Jurkat, Clone E6-1 (cell line): ENCODE results near the gene CCDC121.
A peak's percentile ranks its signal among the peaks of the same experiment; 100 is the strongest.
"Not testable (repeated sequence)": the region's sequence is repeated elsewhere in the genome, so short reads cannot be mapped to it uniquely, and the experiment has no call there.

Experiments used
- DNase-seq: peaks from one replicate; pipeline ENCODE4 v3.0.0-alpha.2; 2011; ENCODE audit warnings: low read depth, low spot score
- H3K4me3 ChIP-seq: 2 replicates; pipeline ENCODE4 v1.5.1; 2011; ENCODE audit warnings: mild to moderate bottlenecking, low read length, control low read depth, moderate library complexity

CCDC121 gene

DNA sequence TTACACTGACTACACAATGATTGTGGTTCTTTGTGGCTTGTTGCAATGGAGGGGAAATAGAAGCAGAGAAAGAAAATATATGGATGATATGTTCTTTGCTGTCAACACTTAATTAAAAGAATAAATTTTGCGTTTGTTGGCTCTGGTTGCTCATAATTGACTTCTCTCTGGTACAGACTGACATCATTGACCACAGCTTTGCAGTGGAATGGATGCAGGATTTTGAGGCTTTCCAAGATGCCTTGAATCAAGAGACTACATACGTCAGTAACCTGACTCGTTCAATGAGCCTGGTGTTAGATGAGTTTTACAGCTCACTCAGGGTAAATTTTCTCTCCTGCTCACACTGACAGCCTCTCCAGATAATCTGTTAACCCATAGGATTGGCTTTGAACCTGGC lies 9.9 kb upstream of the CCDC121 start:
- no peak for DNase-seq
- no peak overlapping the region for H3K4me3 ChIP-seq

DNA sequence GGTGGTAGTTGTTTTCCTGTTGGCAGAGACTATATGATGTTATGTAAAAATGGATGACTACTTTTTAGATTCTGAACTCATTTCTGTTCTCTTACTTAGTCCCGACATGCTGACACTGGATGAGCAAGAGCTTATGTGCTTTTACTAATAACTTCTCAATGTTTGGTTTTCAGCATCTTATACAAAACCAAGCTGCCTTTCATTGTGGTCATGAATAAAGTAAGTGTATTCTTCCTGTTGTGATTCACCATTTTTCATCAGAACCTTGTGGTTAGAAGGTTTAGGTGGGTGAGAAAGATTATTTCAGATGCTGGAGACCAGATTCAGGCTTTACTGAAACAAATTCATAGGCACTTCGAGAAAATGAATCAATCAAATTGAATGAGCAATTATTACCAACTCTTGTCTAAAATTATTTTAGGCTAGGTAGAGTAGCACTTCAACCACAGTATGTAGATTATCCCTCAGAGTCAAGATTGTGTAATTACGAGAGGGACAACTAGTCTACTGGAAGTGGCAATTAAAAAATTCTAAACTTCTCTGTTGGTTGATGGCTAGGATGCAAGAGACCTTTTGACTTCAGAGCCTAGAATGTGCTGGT lies 9.3 kb upstream of the CCDC121 start:
- no peak for DNase-seq
- no peak overlapping the region for H3K4me3 ChIP-seq

DNA sequence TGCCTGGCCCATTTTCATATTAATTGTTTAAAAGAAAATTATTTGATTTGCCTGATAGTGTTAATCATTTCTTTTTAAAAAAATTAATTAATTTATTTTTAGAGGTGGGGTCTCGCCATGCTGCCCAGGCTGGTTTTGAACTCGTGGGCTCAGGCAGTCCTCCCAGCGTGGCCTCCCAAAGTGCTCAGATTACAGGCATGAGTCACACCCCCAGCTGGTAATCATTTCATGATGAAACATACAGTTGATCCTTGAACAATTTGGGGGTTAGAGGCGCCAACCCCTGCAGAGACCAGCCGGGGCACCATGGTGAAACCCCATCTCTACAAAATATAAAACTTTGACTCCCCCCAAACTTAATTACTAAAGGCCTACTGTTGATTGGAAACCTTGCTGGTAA lies 8.0 kb upstream of the CCDC121 start:
- H3K4me3 ChIP-seq = no peak overlapping the region
- no peak for DNase-seq

DNA sequence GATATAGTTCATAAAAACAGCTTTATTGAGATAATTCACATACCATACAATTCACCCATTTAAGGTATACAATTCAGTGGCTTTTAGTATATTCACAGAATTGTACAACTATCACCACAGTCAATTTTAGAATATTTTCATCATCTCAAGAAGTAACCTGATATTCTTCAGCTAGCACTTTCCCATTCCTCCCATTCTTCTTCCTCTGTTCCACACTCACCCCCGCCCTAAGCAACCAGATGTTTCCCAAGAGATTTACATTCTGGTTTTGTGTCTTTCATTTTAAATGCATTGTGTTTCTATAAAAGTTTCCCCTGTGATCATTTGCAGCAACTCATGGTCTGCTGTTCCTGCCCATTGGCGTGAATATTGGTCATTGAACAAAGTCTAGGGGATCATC lies 5.5 kb upstream of the CCDC121 start:
- no peak overlapping the region for H3K4me3 ChIP-seq
- DNase-seq = no peak

DNA sequence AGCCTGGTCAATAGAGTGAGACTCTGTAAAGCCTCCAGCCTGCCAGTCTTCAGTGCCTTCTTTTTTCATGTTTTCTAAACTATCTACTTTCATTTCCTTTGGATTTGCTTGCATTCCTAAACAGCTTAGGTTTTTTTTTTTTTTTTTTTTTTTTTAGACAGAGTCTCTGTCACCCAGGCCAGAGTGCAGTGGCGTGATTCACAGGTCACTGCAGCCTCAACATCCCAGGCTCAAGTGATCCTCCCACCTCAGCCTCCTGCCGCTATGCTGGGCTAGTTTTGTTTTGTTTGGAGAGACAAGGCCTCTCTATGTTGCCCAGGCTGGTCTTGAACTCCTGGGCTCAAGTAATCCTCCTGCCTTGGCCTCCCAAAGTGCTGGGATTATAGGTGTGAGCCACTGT lies 1.4 kb upstream of the CCDC121 start:
- not testable (repeated sequence) for DNase-seq, H3K4me3 ChIP-seq

DNA sequence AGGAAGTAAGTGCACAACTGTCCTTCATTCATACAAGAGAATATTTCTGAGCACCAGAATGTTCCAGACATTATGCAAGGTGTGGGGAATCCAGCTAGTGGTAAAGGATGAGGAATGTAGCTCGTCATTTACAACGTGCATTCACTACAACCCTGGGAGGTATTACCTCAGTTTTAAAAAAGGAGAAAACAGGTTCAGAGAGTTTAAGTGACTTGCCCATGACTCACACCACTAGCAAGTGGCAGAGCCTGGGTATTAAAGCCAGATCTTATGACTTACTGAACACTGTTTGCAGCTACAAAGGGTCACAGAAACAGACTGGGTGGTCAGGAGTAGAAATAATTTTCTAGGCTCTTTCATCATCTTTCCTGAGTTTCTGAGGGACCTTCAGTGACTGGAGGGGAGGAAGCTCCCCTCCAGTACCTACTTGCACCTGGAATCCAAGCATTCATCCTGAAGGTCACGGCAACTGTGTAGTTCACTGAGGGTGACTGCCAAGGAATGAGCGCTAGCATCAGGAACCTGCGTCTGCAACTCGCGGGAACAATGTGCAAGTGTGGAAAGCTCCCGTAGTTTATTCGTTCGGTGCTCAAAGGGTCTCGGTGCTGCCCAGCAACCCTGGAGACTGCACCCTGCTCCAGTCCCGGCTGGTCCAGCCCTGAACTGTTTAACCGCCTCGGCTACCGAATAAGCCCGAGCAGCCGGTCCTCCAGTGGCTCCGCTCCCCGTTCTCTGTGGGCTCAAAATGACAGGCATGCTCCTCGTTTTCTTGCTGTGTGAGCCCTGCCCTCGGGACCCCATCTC lies 647 bp downstream of the CCDC121 start:
- H3K4me3 ChIP-seq = peak overlapping the region; percentile 92
- DNase-seq = no peak

DNA sequence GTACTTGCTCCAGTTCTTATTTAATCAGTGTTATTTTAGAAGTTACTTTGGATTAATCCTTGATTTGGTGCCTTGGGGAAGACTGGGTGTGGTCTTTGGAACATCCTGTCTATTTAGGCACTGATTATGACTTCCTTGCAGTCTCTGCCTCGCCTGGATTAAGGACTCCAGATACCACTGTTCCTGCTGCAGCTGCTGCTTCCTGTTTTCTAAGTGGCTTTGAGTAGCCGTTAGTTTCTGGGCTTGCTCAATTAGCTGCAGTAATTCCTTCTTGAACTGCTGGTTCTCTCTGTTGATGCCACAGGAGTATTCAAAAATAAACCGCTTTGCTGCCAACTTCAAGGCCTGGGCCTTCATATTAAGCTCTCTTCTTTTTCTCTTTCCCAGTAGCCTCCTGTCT lies 1.9 kb downstream of the CCDC121 start:
- peak; percentile 37 for DNase-seq
- not testable (repeated sequence) for H3K4me3 ChIP-seq

DNA sequence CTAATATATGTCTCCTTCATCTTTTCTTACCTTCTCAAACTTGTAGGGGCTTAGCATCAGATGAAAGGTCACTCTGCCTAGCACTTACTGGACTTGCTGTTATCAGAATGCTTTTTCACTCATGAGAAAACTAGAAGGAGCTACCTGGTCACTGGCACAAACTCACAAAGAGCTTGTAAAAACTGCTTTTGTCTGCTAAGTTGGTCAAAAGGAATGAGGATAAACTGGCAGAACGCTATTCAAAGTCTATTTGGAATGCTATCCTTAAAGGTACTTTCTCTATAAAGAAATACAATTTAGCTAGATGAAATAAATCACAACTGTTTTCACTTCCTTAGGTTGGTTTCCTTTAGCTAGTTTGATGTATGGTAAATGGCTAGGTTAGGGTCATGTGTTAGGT lies 2.5 kb downstream of the CCDC121 start:
- not testable (repeated sequence) for H3K4me3 ChIP-seq, DNase-seq

DNA sequence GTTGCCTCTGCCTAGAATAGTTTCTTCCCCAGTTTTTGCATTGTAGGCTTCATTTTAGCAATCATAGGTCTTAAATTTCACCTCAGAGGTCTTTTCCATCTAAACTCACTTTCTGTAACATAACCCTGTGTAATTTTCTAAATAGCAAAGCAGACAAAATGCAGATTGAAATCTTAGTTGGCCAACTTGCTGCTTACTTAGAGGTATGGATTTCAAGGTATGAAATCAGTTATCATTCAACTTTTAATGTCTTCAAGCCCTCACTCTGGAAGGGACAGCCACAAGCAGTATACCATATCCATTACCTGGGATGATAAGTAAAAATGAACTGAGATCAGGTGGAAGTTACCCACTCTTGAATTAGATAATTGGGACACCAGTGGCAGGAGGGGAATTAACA lies 3.9 kb downstream of the CCDC121 start:
- no peak overlapping the region for H3K4me3 ChIP-seq
- no peak for DNase-seq

DNA sequence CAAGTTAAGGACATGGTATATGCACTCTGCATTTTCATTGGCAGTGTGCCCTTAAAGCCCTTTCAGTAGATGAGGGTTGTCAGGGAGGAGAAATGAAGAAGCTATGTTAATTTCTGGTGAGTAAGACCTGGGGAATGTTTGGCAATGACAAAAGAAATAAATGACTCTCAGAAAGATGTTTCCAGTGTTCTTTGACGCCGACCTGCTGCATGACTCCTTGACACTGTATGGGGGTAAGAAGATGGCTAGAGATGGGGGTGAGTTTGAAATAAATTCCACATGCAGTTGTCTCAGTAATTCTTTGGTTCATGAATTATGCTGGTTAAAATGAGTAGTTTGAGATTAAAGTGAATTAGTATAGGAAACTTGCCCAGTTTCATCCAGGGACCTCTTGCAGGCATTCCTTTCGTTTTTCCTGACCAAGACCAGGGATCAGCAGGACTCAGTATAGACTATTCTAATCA lies 5.9 kb downstream of the CCDC121 start:
- DNase-seq = no peak
- H3K4me3 ChIP-seq = no peak overlapping the region

DNA sequence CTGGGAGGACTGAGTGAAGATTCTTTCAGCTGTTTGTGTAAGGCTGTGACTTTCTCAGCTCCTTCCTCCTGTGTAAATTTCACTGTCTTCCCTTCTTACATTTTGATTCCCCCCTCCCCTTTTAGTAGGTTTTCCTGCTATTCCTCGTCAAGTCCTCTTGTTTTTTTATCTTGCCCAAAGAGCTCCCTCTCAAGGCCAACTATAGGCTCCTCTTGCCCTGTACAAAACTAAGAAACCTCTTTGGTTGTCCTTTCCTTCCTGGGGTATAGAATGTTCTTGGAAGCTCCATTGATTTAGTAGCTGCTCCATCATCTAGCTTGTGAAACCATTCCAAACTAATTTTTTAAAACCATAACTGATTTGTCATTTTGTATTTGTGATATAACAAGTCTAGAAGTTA lies 7.3 kb downstream of the CCDC121 start:
- DNase-seq = no peak
- H3K4me3 ChIP-seq = no peak overlapping the region

DNA sequence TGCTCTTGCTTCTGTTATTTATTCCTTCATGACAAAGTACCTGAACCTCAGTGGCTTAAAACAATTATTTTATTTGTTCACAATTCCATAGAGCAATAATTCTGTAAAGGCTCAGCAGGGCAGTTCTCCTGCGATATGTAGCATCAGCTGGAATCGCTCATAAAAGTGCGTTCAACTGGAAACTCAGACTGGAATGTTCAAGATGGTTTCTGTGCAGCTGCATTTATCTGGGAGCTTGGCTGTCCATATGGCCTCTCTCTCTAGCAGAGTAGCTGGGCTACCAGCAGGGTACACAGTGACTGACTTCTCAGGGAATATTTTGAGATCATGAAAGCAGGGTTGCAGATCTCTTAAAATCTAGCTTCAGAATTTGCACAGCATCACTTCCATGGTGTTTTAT lies 13.5 kb downstream of the CCDC121 start:
- no peak for DNase-seq
- H3K4me3 ChIP-seq = no peak overlapping the region

DNA sequence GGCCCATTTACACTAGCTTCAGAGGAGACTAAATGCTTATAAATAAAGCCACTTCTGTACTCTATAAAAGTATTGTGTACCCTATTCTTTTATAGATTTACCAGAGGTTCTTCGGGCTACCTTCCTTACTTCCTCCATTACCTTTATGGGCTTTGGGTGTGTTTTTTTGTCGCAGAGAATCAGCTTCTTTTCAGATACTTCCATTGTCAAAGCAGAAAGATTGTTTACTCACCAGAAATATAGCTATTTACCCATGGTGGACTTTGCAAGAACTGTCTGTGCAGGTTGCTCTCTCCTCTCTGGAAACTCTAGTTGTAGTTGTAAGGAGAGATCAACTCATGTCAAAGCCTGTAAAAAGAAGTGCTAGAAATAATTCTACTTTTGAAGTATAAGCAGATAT lies 14.8 kb downstream of the CCDC121 start:
- H3K4me3 ChIP-seq = no peak overlapping the region
- no peak for DNase-seq

DNA sequence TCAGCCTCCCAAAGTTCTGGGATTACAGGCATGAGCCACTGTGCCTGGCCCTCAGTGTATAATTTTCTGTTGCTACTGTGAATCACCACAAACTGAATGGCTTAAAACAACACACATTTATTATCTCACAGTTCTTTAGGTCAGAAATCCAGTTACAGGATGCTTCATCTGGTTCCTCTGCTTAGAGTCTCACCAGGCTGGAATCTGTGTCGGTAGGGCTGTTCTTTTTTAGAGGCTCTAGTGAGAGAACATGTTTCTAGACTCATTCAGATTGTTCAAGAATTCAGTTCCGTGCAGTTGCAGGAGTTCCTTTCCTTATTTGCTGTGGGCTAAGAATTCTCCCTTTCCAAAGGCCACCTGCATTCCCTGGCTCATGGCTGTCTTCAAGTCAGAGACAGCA lies 22.2 kb downstream of the CCDC121 start:
- no peak overlapping the region for H3K4me3 ChIP-seq
- DNase-seq = no peak

DNA sequence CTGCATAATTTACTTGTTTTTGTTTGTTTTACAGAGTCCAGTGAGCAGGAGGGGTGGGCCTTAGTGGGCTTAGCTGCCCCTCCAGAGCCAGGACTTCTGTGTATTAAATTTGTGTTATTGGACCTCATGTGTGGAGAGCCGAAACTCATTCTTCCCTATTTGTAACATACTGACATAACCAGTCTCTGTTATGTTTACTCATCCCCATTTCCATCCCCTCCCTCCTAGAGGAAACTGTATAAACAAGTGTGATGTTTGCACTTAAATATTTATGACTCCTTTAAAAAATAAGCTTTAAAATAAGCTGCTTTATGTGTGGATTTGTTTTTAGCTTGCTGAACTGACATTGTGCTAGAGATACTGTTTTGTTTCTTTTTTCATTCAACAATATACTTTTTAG lies 32.2 kb downstream of the CCDC121 start:
- DNase-seq = no peak
- no peak overlapping the region for H3K4me3 ChIP-seq

DNA sequence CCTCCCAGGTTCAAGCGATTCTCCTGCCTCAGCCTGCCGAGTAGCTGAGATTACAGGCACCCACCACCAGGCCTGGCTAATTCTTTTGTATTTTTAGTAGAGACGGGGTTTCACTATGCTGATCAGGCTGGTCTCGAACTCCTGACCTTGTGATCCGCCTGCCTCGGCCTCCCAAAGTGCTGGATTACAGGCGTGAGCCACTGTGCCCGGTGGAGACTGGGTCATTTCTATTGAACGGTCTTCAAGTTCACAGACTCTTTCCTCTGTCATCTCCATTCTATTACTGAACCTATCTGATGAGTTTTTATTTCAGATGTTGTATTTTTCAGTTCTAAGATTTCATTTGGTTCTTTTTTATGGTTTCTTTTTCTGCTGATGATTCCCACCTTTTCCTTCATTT lies 33.4 kb downstream of the CCDC121 start:
- H3K4me3 ChIP-seq, DNase-seq: not testable (repeated sequence)

DNA sequence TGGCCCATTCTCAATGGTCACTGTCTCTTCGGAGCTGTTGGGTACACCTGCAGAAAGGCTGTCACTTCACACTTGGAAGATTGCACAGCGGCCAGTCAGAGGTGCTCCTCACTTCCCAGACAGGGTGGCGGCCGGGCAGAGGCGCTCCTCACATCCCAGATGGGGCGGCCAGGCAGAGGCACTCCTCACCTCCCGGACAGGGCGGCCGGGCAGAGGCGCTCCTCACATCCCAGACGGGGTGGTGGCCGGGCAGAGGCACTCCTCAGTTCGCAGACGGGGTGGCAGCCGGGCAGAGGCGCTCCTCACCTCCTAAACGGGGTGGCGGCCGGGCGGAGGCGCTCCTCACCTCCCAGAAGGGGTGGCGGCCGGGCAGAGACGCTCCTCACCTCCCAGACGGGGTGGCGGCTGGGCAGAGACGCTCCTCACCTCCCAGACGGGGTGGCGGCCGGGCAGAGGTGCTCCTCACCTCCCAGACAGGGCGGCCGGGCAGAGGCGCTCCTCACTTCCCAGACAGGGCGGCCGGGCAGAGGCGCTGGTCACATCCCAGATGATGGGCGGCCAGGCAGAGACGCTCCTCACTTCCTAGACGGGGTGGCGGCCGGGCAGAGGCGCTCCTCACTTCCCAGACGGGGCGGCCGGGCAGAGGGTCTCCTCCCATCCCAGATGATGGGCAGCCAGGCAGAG lies 34.6 kb downstream of the CCDC121 start:
- DNase-seq, H3K4me3 ChIP-seq: not testable (repeated sequence)

DNA sequence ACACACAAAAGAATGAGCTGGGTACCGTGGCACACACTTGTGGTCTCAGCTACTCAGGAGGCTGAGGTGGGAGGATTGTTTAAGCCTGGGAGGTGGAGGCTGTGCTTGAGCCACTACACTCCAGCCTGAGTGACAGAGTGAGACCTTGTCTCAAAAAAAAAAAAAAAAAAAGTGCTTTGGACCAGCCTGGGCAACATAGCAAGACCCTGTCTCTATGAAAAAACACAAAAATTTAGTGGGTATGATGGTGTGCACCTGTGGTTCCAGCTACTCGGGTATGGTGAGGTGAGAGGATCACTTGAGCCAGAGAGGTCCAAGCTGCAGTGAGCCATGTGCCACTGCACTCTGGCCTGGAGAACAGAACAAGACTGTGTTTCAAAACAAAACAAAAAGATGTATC lies 35.6 kb downstream of the CCDC121 start:
- no peak overlapping the region for H3K4me3 ChIP-seq

DNA sequence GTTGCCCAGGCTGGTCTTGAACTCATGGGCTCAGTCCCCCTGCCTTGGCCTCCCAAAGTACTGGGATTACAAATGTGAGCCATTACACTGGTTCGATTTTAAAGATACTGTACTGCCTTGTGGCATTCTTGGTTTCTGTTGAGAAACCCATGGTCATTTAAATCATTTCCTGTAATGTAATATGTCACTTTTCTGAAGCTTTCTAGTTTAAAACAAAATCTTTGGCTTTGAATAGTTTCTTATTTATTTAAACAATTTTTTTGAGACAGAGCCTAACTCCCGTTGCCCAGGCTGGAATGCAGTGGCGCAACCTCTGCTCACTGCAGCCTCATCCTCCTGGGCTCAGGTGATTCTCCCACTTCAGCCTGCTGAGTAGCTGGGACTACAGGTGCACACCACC lies 37.1 kb downstream of the CCDC121 start:
- no peak overlapping the region for H3K4me3 ChIP-seq

More for the DNA sequence above, 35.6 kb downstream of the CCDC121 start:
- DNase-seq = no peak

DNA sequence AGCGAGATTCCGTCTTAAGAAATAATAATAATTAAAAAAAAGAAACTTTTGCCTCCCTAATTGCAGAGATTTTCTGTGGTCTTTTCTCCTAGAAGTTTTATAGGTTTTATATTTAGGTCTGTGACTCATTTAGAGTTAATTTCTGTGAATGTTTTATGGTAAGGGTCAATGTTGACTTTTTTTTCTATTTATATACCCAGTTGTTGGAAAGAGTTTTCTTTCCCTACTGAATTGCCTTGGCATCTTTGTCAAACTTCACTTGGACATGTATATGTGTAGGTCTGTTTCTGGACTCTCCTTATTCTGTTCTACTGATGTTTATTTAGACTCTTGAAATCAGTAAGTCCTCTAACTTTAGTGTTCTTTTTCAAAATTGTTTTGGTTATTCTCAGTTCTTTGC lies 40.5 kb downstream of the CCDC121 start:
- no peak overlapping the region for H3K4me3 ChIP-seq
- DNase-seq = no peak

More for the DNA sequence above, 37.1 kb downstream of the CCDC121 start:
- no peak for DNase-seq
